ENCODE data around the gene SAMMSON.

DNA sequence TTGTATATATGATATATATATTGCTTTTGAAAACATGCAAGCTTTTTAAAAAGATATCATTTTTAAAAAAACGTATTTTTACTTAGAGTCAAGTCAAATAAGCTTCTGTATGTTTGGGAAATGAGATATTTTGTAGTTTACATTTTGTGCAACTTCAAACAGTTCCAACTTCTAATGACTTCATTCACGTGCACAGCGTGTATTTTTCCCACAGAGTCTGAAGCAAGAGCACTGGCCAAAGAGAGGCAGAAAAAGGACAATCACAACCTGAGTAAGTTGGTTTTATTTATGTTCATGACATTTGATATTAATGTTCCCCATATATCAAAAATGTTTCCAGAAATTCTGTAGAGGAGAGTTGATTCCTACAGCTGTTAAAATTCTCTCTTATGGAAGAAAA, 47.9 kb upstream of the SAMMSON start:
- TF ChIP-seq, protein P1, sequence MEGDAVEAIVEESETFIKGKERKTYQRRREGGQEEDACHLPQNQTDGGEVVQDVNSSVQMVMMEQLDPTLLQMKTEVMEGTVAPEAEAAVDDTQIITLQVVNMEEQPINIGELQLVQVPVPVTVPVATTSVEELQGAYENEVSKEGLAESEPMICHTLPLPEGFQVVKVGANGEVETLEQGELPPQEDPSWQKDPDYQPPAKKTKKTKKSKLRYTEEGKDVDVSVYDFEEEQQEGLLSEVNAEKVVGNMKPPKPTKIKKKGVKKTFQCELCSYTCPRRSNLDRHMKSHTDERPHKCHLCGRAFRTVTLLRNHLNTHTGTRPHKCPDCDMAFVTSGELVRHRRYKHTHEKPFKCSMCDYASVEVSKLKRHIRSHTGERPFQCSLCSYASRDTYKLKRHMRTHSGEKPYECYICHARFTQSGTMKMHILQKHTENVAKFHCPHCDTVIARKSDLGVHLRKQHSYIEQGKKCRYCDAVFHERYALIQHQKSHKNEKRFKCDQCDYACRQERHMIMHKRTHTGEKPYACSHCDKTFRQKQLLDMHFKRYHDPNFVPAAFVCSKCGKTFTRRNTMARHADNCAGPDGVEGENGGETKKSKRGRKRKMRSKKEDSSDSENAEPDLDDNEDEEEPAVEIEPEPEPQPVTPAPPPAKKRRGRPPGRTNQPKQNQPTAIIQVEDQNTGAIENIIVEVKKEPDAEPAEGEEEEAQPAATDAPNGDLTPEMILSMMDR (IDR thresholded peaks at IDR 0.05) = no peak
- TF ChIP-seq EP300 (IDR thresholded peaks at IDR 0.05) (no peak), POLR2A (IDR thresholded peaks at IDR 0.05) (no peak), POLR2AphosphoS5 (IDR thresholded peaks at IDR 0.05) (no peak)

All from stomach (tissue), 4 donors.